GM12878 (cell line): Measurements from ENCODE around the gene GET3. TPM values are rescaled to one million over a fixed set of nuclear protein-coding genes. Genes with fewer than 3 reads are reported as not detected.
A peak's percentile ranks its signal among the peaks of the same experiment; 100 is the strongest.

ENCODE experiments used
- ATF7 ChIP-seq: fragments of 450-650 bp; IDR thresholded peaks from 2 replicates; pipeline ENCODE4 v1.6.1; 2016; ENCODE audit warnings: low read depth, mild to moderate bottlenecking
- DPF2 ChIP-seq: fragments of 450-650 bp; IDR thresholded peaks from 2 replicates; pipeline ENCODE4 v1.6.1; 2017; ENCODE audit warnings: mild to moderate bottlenecking
- EED ChIP-seq: sonication (generic); IDR thresholded peaks from 2 replicates; pipeline ENCODE4 v1.6.1; 2016; ENCODE audit warnings: antibody characterized with exemption, low read depth
- HDAC2 ChIP-seq: fragments of 200-600 bp; sonication (generic); IDR thresholded peaks from 2 replicates; pipeline ENCODE4 v1.6.1; 2017
- IKZF2 ChIP-seq, 2 experiments: fragments of 450-650 bp; IDR thresholded peaks; 2 replicates each; pipeline ENCODE4 v1.6.1; 2017; ENCODE audit warnings: mild to moderate bottlenecking in 2 of 2, moderate library complexity in 2 of 2
- LARP7 ChIP-seq: fragments of 450-650 bp; IDR thresholded peaks from 2 replicates; pipeline ENCODE4 v1.6.1; 2017; ENCODE audit warnings: mild to moderate bottlenecking
- MEF2B ChIP-seq: fragments of 450-650 bp; IDR thresholded peaks from 2 replicates; pipeline ENCODE4 v1.6.1; 2018; ENCODE audit warnings: mild to moderate bottlenecking, moderate library complexity; ENCODE audit not compliant: partially characterized antibody, poor library complexity, severe bottlenecking
- SMC3 ChIP-seq: IDR thresholded peaks from 2 replicates; pipeline ENCODE4 v1.6.1; 2011; ENCODE audit warnings: low read length, improper control_type of control experiment, borderline replicate concordance
- SUPT20H ChIP-seq: IDR thresholded peaks from 2 replicates; pipeline ENCODE4 v1.6.1; 2011; ENCODE audit warnings: low read depth, mild to moderate bottlenecking, low read length, moderate library complexity, borderline replicate concordance; ENCODE audit not compliant: control insufficient read depth
- SUZ12 ChIP-seq: fragments of 200-600 bp; sonication (generic); IDR thresholded peaks from one replicate; pipeline ENCODE4 v1.6.1; 2018; ENCODE audit warnings: antibody characterized with exemption, mild to moderate bottlenecking; ENCODE audit not compliant: unreplicated experiment
- polyA plus RNA-seq, 11 experiments: library from polyadenylated mRNA; depleted of rRNA in 4 of 11; unstranded in 6 of 11; stranded (reverse) in 5 of 11; fragments of >200 nt; fragmentation: Nextera tagmentation in 4 of 11; fragmentation: Illumina TruSeq in 1 of 11; extraction: Ambion mirVana in 4 of 11; extraction: Trizol in 1 of 11; gene quantifications; 1 replicate in 1 of 11; 2 replicates in 10 of 11; pipeline versions ENCODE4 v1.2.1 to v1.2.3, GENCODE V29; 2011 to 2016; ENCODE audit warnings: inconsistent platforms in 2 of 11, missing spikeins in 2 of 11, low read depth in 1 of 11
- total RNA-seq, 4 experiments: library from RNA; depleted of rRNA in 3 of 4; stranded (reverse); fragments of >200 nt in 3 of 4; fragmentation: Illumina TruSeq in 1 of 4; extraction: Trizol in 1 of 4; gene quantifications; 2 replicates each; pipeline versions ENCODE4 v1.2.1 to v1.2.3, GENCODE V29; 2013 to 2021
- TF ChIP-seq, protein P1 (sequence below): fragments of 450-650 bp; IDR thresholded peaks from 2 replicates; pipeline ENCODE4 v1.6.1; 2017; ENCODE audit warnings: antibody characterized with exemption, mild to moderate bottlenecking, moderate library complexity
- TF ChIP-seq, protein P2 (sequence below), 3 experiments: IDR thresholded peaks in 2 of 3; conservative IDR thresholded peaks in 1 of 3; 2 replicates each; pipeline ENCODE4 v1.5.1; 2011; ENCODE audit warnings: low read depth in 3 of 3, low read length in 3 of 3, mild to moderate bottlenecking in 3 of 3, control low read depth in 2 of 3, moderate library complexity in 2 of 3, inconsistent platforms in 1 of 3, mixed read lengths in 1 of 3; ENCODE audit not compliant: control insufficient read depth in 2 of 3, insufficient read depth in 1 of 3; ENCODE audit errors: extremely low read depth in 1 of 3

GET3 gene
- total and polyA plus RNA-seq, 10 of the 15 experiments (the other 5 are each of a cell fraction or from before 2014, with no cell fraction given): 14.5 to 144 (median 97.2) TPM

DNA sequence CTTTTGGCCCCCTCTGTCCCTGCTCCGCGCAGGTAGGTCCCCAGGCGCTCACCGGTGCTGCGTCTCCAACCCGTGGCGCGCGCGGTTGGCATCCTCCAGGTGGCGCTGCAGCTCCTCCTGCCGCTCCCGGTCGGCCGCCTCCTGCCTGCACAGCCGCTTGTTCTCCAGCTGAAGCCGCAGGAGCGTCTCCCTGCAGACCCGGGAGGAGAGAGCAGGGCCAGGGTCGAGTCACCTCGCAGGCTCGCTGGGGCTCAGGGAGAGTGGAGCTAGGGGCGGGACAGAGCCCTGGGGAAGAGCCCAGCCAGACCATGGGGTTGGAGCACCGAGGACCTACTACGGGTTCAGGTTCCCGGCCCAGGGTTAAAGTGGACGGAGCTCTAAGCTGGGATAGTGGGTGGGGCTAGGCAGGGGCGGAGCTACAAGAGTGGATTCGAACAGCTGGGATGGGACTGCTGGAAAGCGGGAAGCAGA is 28.8 kb downstream of the GET3 start (continued):
- TF ChIP-seq, protein P1, sequence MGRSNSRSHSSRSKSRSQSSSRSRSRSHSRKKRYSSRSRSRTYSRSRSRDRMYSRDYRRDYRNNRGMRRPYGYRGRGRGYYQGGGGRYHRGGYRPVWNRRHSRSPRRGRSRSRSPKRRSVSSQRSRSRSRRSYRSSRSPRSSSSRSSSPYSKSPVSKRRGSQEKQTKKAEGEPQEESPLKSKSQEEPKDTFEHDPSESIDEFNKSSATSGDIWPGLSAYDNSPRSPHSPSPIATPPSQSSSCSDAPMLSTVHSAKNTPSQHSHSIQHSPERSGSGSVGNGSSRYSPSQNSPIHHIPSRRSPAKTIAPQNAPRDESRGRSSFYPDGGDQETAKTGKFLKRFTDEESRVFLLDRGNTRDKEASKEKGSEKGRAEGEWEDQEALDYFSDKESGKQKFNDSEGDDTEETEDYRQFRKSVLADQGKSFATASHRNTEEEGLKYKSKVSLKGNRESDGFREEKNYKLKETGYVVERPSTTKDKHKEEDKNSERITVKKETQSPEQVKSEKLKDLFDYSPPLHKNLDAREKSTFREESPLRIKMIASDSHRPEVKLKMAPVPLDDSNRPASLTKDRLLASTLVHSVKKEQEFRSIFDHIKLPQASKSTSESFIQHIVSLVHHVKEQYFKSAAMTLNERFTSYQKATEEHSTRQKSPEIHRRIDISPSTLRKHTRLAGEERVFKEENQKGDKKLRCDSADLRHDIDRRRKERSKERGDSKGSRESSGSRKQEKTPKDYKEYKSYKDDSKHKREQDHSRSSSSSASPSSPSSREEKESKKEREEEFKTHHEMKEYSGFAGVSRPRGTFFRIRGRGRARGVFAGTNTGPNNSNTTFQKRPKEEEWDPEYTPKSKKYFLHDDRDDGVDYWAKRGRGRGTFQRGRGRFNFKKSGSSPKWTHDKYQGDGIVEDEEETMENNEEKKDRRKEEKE: no peak
- TF ChIP-seq SUPT20H (no peak), LARP7 (peak; percentile 67; the same call in 1 of the 2 replicates), IKZF2 (IDR thresholded peaks at IDR 0.05) (peak in 1 of 2 experiments; percentile 38; a peak in 1 of 4 replicates), EED (peak; percentile 68), SUZ12 (no peak), DPF2 (peak; percentile 29; the same call in 1 of the 2 replicates), ATF7 (no peak), HDAC2 (no peak), MEF2B (no peak), SMC3 (peak; percentile 91)
- TF ChIP-seq, protein P2, sequence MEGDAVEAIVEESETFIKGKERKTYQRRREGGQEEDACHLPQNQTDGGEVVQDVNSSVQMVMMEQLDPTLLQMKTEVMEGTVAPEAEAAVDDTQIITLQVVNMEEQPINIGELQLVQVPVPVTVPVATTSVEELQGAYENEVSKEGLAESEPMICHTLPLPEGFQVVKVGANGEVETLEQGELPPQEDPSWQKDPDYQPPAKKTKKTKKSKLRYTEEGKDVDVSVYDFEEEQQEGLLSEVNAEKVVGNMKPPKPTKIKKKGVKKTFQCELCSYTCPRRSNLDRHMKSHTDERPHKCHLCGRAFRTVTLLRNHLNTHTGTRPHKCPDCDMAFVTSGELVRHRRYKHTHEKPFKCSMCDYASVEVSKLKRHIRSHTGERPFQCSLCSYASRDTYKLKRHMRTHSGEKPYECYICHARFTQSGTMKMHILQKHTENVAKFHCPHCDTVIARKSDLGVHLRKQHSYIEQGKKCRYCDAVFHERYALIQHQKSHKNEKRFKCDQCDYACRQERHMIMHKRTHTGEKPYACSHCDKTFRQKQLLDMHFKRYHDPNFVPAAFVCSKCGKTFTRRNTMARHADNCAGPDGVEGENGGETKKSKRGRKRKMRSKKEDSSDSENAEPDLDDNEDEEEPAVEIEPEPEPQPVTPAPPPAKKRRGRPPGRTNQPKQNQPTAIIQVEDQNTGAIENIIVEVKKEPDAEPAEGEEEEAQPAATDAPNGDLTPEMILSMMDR (IDR thresholded peaks at IDR 0.05 in 2 of 3, conservative IDR thresholded peaks at IDR 0.05 in 1 of 3; ENCODE audit: control insufficient read depth in 2 of 3, extremely low read depth in 1 of 3, insufficient read depth in 1 of 3, low read depth in 3 of 3, low read length in 3 of 3): peak; percentile 80 to 96 (median 86)
- TF ChIP-seq, all 136 proteins: peak for 15
